B cell (primary cell): Measurements from ENCODE around the gene ATG16L1.

Experiments used
- CTCF ChIP-seq: fragments of 200-600 bp; IDR thresholded peaks from one replicate; pipeline ENCODE4 v1.8.0; 2022; ENCODE audit warnings: antibody characterized with exemption, mild to moderate bottlenecking
- EZH2 ChIP-seq: IDR thresholded peaks from 2 replicates; pipeline ENCODE4 v1.6.1; 2012; ENCODE audit warnings: borderline replicate concordance, low read depth, mild to moderate bottlenecking, moderate library complexity, low read length; ENCODE audit not compliant: insufficient read depth, poor library complexity, severe bottlenecking

GRCh38 chr2:233210281-233210680 is 41.2 kb upstream of the ATG16L1 start:
- TF ChIP-seq CTCF (no peak), EZH2 (no peak)
